Common myeloid progenitor, CD34-positive (primary cell): ENCODE results near the gene GSTA1.
"Not testable (repeated sequence)": the region's sequence is repeated elsewhere in the genome, so short reads cannot be mapped to it uniquely, and the experiment has no call there.

Source experiments
- CTCF ChIA-PET: fragments of 350-600 bp; sonication (Branson Sonifier 250); formaldehyde crosslinking; loops from one replicate; lab custom pipeline; 2021; ENCODE audit warnings: antibody characterized with exemption; lab: Charles Lee
- POLR2A ChIA-PET: fragments of 350-600 bp; sonication (Branson Sonifier 250); formaldehyde crosslinking; loops from one replicate; lab custom pipeline; 2021; ENCODE audit warnings: antibody characterized with exemption; lab: Charles Lee
- DNase-seq, 3 donors: peaks; one replicate each; pipeline versions ENCODE4 v3.0.0 to v3.0.0-alpha.2; 2013
- H3K27ac ChIP-seq, 2 experiments: 1 replicate in 1 of 2; 2 replicates in 1 of 2; pipeline ENCODE4 v1.7.0; 2013; ENCODE audit warnings: inconsistent platforms in 2 of 2, low read length in 2 of 2, mild to moderate bottlenecking in 2 of 2, low read depth in 1 of 2, moderate library complexity in 1 of 2; ENCODE audit not compliant: severe bottlenecking in 2 of 2, insufficient read depth in 1 of 2, poor library complexity in 1 of 2
- H3K27me3 ChIP-seq, 5 experiments: replicated peaks in 2 of 5; 1 replicate in 3 of 5; 2 replicates in 2 of 5; pipeline versions ENCODE4 v1.6.1 to v1.7.0; 2013; ENCODE audit warnings: low read length in 4 of 5, mild to moderate bottlenecking in 2 of 5, moderate library complexity in 2 of 5, inconsistent platforms in 1 of 5; ENCODE audit not compliant: insufficient read depth in 5 of 5, control insufficient read depth in 4 of 5
- H3K36me3 ChIP-seq, 4 experiments: 1 replicate in 2 of 4; 2 replicates in 2 of 4; pipeline versions ENCODE4 v1.6.1 to v1.7.0; 2013; ENCODE audit warnings: low read length in 3 of 4, control low read depth in 1 of 4, mild to moderate bottlenecking in 1 of 4; ENCODE audit not compliant: control insufficient read depth in 4 of 4, insufficient read depth in 4 of 4
- H3K4me1 ChIP-seq, 4 experiments: 1 replicate in 3 of 4; 2 replicates in 1 of 4; pipeline versions ENCODE4 v1.6.1 to v1.7.1; 2013; ENCODE audit warnings: low read length in 3 of 4, mild to moderate bottlenecking in 3 of 4, control low read depth in 1 of 4, inconsistent platforms in 1 of 4, moderate library complexity in 1 of 4; ENCODE audit not compliant: control insufficient read depth in 4 of 4, insufficient read depth in 4 of 4; ENCODE audit errors: control extremely low read depth in 1 of 4
- H3K4me3 ChIP-seq, 7 experiments: 1 replicate in 4 of 7; 2 replicates in 3 of 7; pipeline versions ENCODE4 v1.5.1 to v1.7.0; 2013; ENCODE audit warnings: mild to moderate bottlenecking in 7 of 7, low read length in 6 of 7, moderate library complexity in 6 of 7, inconsistent platforms in 2 of 7, low read depth in 2 of 7, control low read depth in 1 of 7; ENCODE audit not compliant: insufficient read depth in 4 of 7, control insufficient read depth in 1 of 7; ENCODE audit errors: extremely low read depth in 1 of 7
- H3K9me3 ChIP-seq, 5 experiments: 1 replicate in 4 of 5; 2 replicates in 1 of 5; pipeline versions ENCODE4 v1.6.1 to v1.7.1; 2013; ENCODE audit warnings: low read length in 4 of 5, mild to moderate bottlenecking in 2 of 5, inconsistent platforms in 1 of 5, low read depth in 1 of 5, moderate library complexity in 1 of 5; ENCODE audit not compliant: control insufficient read depth in 4 of 5, insufficient read depth in 2 of 5; ENCODE audit errors: control extremely low read depth in 1 of 5
- WGBS: methylation state at CpG from one replicate; pipeline ENCODE4 v1.1.5; 2013; ENCODE audit not compliant: insufficient coverage; 5-methylcytosine and 5-hydroxymethylcytosine counted together

GSTA1 gene

GRCh38 chr6:52802806-52803205 lies 810 bp downstream of the GSTA1 start:
- DNase-seq: no peak
- no peaks in the 10 kb centered on the region for H3K9me3 ChIP-seq
- ChIA-PET POLR2A (no interaction called here), CTCF (no interaction called here)
- no peaks in the 10 kb centered on the region for H3K36me3 ChIP-seq
- 83% methylated on average over 1 of the region's 1 CpG for WGBS
- H3K4me1 ChIP-seq: no peaks in the 10 kb centered on the region
- H3K27ac ChIP-seq: no peak overlapping the region
- peaks cover 0 to 6% (median 0%) of the 10 kb centered on the region in 5 experiments for H3K27me3 ChIP-seq
- no peak overlapping the region for H3K4me3 ChIP-seq

GRCh38 chr6:52801188-52801841 lies 2.3 kb downstream of the GSTA1 start:
- DNase-seq: no peak
- H3K4me3 ChIP-seq: no peak overlapping the region
- H3K9me3 ChIP-seq: no peaks in the 10 kb centered on the region
- CTCF ChIA-PET: no interaction called here
- no peak overlapping the region for H3K27ac ChIP-seq
- H3K36me3 ChIP-seq: no peaks in the 10 kb centered on the region
- POLR2A ChIA-PET: no interaction called here
- H3K27me3 ChIP-seq: peaks cover 0 to 6% (median 0%) of the 10 kb centered on the region in 5 experiments
- no peaks in the 10 kb centered on the region for H3K4me1 ChIP-seq
- WGBS: no CpG with 5 or more reads among the region's 2 CpGs

GRCh38 chr6:52799272-52799671 lies 4.3 kb downstream of the GSTA1 start:
- H3K4me1 ChIP-seq, H3K27me3 ChIP-seq, H3K9me3 ChIP-seq, H3K36me3 ChIP-seq, H3K27ac ChIP-seq, CTCF ChIA-PET, DNase-seq, POLR2A ChIA-PET, H3K4me3 ChIP-seq: not testable (repeated sequence)
- WGBS: no CpG with 5 or more reads among the region's 1 CpG

GRCh38 chr6:52794366-52794765 lies 9.2 kb downstream of the GSTA1 start:
- H3K9me3 ChIP-seq, POLR2A ChIA-PET, H3K36me3 ChIP-seq, H3K27me3 ChIP-seq, DNase-seq, H3K4me1 ChIP-seq, H3K4me3 ChIP-seq, H3K27ac ChIP-seq: not testable (repeated sequence)
- CTCF ChIA-PET: interaction anchor here (0.8 kb wide), 1 partner anchor 127 kb away, joined by 4 read pairs; no protein-coding TSS in a partner anchor
- no CpG with 5 or more reads among the region's 2 CpGs for WGBS

- CTCF ChIA-PET: interaction anchor here (0.7 kb wide), 1 partner anchor 85 kb away, joined by 4 read pairs; no protein-coding TSS in a partner anchor
- POLR2A ChIA-PET: no interaction called here
- no peak for DNase-seq
- H3K36me3 ChIP-seq: no peaks in the 10 kb centered on the region
- no peaks in the 10 kb centered on the region for H3K4me1 ChIP-seq
- no peak overlapping the region for H3K4me3 ChIP-seq
- no peaks in the 10 kb centered on the region for H3K27me3 ChIP-seq
- H3K9me3 ChIP-seq: peaks cover 0 to 6% (median 0%) of the 10 kb centered on the region in 5 experiments
- WGBS: 0% methylated on average over 1 of the region's 1 CpG
- H3K27ac ChIP-seq: no peak overlapping the region
These were observed 12.8 kb downstream of the GSTA1 start for GRCh38 chr6:52790861-52791260.

- H3K27ac ChIP-seq, H3K4me3 ChIP-seq, POLR2A ChIA-PET, DNase-seq, CTCF ChIA-PET, H3K27me3 ChIP-seq, H3K9me3 ChIP-seq, H3K4me1 ChIP-seq, H3K36me3 ChIP-seq: not testable (repeated sequence)
- 100% methylated on average over 1 of the region's 1 CpG for WGBS
These were observed 14.0 kb downstream of the GSTA1 start for GRCh38 chr6:52789658-52790057.

- peak in 2 of 3 donors; percentile 9 to 30 for DNase-seq
- H3K36me3 ChIP-seq: no peaks in the 10 kb centered on the region
- H3K27ac ChIP-seq: no peak overlapping the region
- ChIA-PET POLR2A (no interaction called here), CTCF (no interaction called here)
- H3K4me1 ChIP-seq: no peaks in the 10 kb centered on the region
- no peak overlapping the region for H3K4me3 ChIP-seq
- 36% methylated on average over 1 of the region's 3 CpGs for WGBS
- H3K27me3 ChIP-seq: no peaks in the 10 kb centered on the region
- H3K9me3 ChIP-seq: peaks cover 0 to 7% (median 0%) of the 10 kb centered on the region in 5 experiments
These were observed 15.1 kb downstream of the GSTA1 start for GRCh38 chr6:52788478-52788877.
